Transverse colon (tissue), 4 donors: ENCODE measurements around the gene MME. TPM values are rescaled to one million over a fixed set of nuclear protein-coding genes. Genes with fewer than 3 reads are reported as not detected.

Source experiments
- DNase-seq: peaks from one replicate; pipeline ENCODE4 v3.0.0-alpha.2; 2019
- H3K27ac ChIP-seq, 4 donors: fragments of 200-600 bp; sonication (generic); 2 replicates each; pipeline ENCODE4 v1.5.1; 2016 to 2018; ENCODE audit warnings: inconsistent platforms in 4 of 4
- H3K27me3 ChIP-seq: fragments of 200-600 bp; sonication (generic); 2 replicates; pipeline ENCODE4 v1.5.1; 2017; ENCODE audit warnings: inconsistent platforms
- H3K36me3 ChIP-seq, 4 donors: fragments of 200-600 bp; sonication (generic); 2 replicates each; pipeline ENCODE4 v1.5.1; 2017 to 2019; ENCODE audit warnings: inconsistent platforms in 4 of 4
- H3K4me1 ChIP-seq, 4 donors: fragments of 200-600 bp; sonication (generic); 2 replicates each; pipeline ENCODE4 v1.5.1; 2017 to 2020; ENCODE audit warnings: inconsistent platforms in 4 of 4
- H3K4me3 ChIP-seq, 4 donors: fragments of 200-600 bp; sonication (generic); 1 replicate in 1 of 4; 2 replicates in 3 of 4; pipeline versions ENCODE4 v1.5.1 to v1.6.1; 2017 to 2019; ENCODE audit warnings: inconsistent platforms in 4 of 4
- H3K9me3 ChIP-seq, 2 donors: fragments of 200-600 bp; sonication (generic); 2 replicates each; pipeline ENCODE4 v1.5.1; 2017 to 2019; ENCODE audit warnings: inconsistent platforms in 2 of 2
- CTCF ChIP-seq, 5 experiments: fragments of 200-600 bp in 3 of 5; fragments of 450-650 bp in 2 of 5; sonication (generic) in 3 of 5; IDR thresholded peaks; 1 replicate in 2 of 5; 2 replicates in 3 of 5; pipeline ENCODE4 v1.5.1; 2016 to 2017; ENCODE audit warnings: antibody characterized with exemption in 5 of 5, inconsistent platforms in 3 of 5, mild to moderate bottlenecking in 2 of 5, moderate library complexity in 1 of 5
- EP300 ChIP-seq: sonication (generic); formaldehyde crosslinking; IDR thresholded peaks from one replicate; pipeline ENCODE4 v1.6.1; 2017; ENCODE audit warnings: antibody characterized with exemption, low read depth
- POLR2A ChIP-seq: fragments of 450-650 bp; IDR thresholded peaks from one replicate; pipeline ENCODE4 v1.6.1; 2016; ENCODE audit warnings: antibody characterized with exemption, mild to moderate bottlenecking, moderate library complexity
- POLR2AphosphoS5 ChIP-seq, 3 donors: sonication (generic); formaldehyde crosslinking; IDR thresholded peaks; one replicate each; pipeline ENCODE4 v1.6.1; 2016; ENCODE audit warnings: antibody characterized with exemption in 3 of 3
- WGBS, 2 donors: methylation state at CpG; one replicate each; pipeline ENCODE4 v1.1.5; 2018; ENCODE audit warnings: low coverage in 1 of 2; 5-methylcytosine and 5-hydroxymethylcytosine counted together
- in situ Hi-C, 4 donors: fragments of 200-750 bp; cut with MboI; loops; one replicate each; pipeline versions ENCODE4 v1.15.0 to v1.15.1; 2017; ENCODE audit warnings: low sequenced_read_pairs in 3 of 4, low pct_ligation_motif_present in 1 of 4, low pct_unique_long_range_greater_than_20kb in 1 of 4
- intact Hi-C: fragments of 100-400 bp; cut with DNase I; formaldehyde crosslinking; loops from one replicate; pipeline ENCODE4 v1.15.1; 2023; ENCODE audit warnings: low total_unique reads
- total RNA-seq, 4 donors: library from RNA; depleted of rRNA; stranded (reverse); fragments of >200 nt; gene quantifications; one replicate each; pipeline ENCODE4 v1.1.0, GENCODE V29; 2016

MME gene
- total RNA-seq, 4 donors from 2014 or later: 0.82 to 1.1 (median 0.95) TPM; not detected in 1

DNA sequence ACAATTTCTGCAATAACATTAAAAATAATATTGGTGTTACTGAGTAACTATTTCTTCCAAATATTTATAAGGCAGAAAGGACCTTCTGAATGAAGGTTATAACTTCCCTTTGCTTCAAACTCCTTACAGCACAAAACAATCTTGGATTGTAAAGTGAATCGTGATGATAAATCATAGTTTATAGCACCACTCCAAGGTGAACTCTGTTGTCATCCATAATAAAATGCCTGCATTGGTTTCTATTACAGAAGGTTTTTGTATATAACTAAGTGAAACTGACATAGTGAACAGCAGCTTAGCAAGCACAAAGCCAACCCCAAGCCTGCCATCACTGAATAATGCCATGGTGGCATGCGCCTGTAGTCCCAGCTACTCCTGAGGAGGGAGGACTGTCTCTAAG lies 86.3 kb downstream of the MME start:
- WGBS, 2 donors: 57 to 68% methylated on average over 2 of the region's 2 CpGs
- TF ChIP-seq CTCF (IDR thresholded peaks at IDR 0.05): no peak
- no peak for TF ChIP-seq POLR2A
- TF ChIP-seq POLR2AphosphoS5 (IDR thresholded peaks at IDR 0.05): no peak
- no peak for TF ChIP-seq EP300
- DNase-seq: no peak
- intact Hi-C loops: no loop called here
- H3K4me3 ChIP-seq: no peak overlapping the region
- H3K9me3 ChIP-seq: no peaks in the 10 kb centered on the region
- no peaks in the 10 kb centered on the region for H3K4me1 ChIP-seq
- in situ Hi-C loops: no loop called here
- H3K27me3 ChIP-seq: no peaks in the 10 kb centered on the region
- no peaks in the 10 kb centered on the region for H3K36me3 ChIP-seq
- H3K27ac ChIP-seq: no peak overlapping the region

GRCh38 chr3:155169197-155169596 lies 89.1 kb downstream of the MME start:
- Histone ChIP-seq H3K4me1 (no peaks in the 10 kb centered on the region), H3K27me3 (no peaks in the 10 kb centered on the region), H3K36me3 (no peaks in the 10 kb centered on the region), H3K27ac (no peak overlapping the region), H3K9me3 (no peaks in the 10 kb centered on the region), H3K4me3 (no peak overlapping the region)
- whole genome bisulfite sequencing, 2 donors: 91 to 92% methylated on average over 2 of the region's 2 CpGs
- TF ChIP-seq EP300 (no peak), POLR2A (no peak), CTCF (IDR thresholded peaks at IDR 0.05) (no peak), POLR2AphosphoS5 (IDR thresholded peaks at IDR 0.05) (no peak)
- no peak for DNase-seq
- intact Hi-C loops: no loop called here
- in situ Hi-C loops: no loop called here

GRCh38 chr3:155173771-155174170 lies 93.7 kb downstream of the MME start:
- TF ChIP-seq POLR2AphosphoS5 (IDR thresholded peaks at IDR 0.05): no peak
- no peak for TF ChIP-seq EP300
- TF ChIP-seq CTCF (IDR thresholded peaks at IDR 0.05): no peak
- no peak for TF ChIP-seq POLR2A
- WGBS, 2 donors: 80 to 100% methylated on average over 1 of the region's 1 CpG
- no peaks in the 10 kb centered on the region for H3K4me1 ChIP-seq
- in situ Hi-C loops (no loop called here), intact Hi-C loops (no loop called here)
- H3K4me3 ChIP-seq: no peak overlapping the region
- H3K9me3 ChIP-seq: no peaks in the 10 kb centered on the region
- H3K36me3 ChIP-seq: no peaks in the 10 kb centered on the region
- no peak overlapping the region for H3K27ac ChIP-seq
- no peak for DNase-seq
- no peaks in the 10 kb centered on the region for H3K27me3 ChIP-seq

GRCh38 chr3:155178810-155179436 lies 98.8 kb downstream of the MME start:
- Histone ChIP-seq H3K9me3 (no peaks in the 10 kb centered on the region), H3K4me3 (no peak overlapping the region), H3K27ac (no peak overlapping the region), H3K27me3 (no peaks in the 10 kb centered on the region), H3K4me1 (no peaks in the 10 kb centered on the region), H3K36me3 (no peaks in the 10 kb centered on the region)
- TF ChIP-seq EP300 (no peak), CTCF (IDR thresholded peaks at IDR 0.05) (no peak), POLR2A (no peak), POLR2AphosphoS5 (IDR thresholded peaks at IDR 0.05) (no peak)
- no peak for DNase-seq
- intact Hi-C loops (no loop called here), in situ Hi-C loops (no loop called here)
- 65 to 71% methylated on average over 3 of the region's 3 CpGs for WGBS, 2 donors
